NCI-H345 treated with DMSO at 0.1 percent for 48 hours (cell line): ENCODE results near the gene MVD.

ENCODE experiments used
- DNase-seq: peaks from one replicate; lab custom pipeline; 2025; ENCODE audit not compliant: unreplicated experiment; lab: John Stamatoyannopoulos, UW

The MVD gene

GRCh38 chr16:88655733-88656281 lies 7.1 kb downstream of the MVD start:
- no peak for DNase-seq

- DNase-seq = no peak
Measured at GRCh38 chr16:88655053-88655732, 7.7 kb downstream of the MVD start.

GRCh38 chr16:88654363-88655052 lies 8.4 kb downstream of the MVD start:
- no peak for DNase-seq

- DNase-seq = no peak
Measured at GRCh38 chr16:88653596-88654362, 9.1 kb downstream of the MVD start.

- DNase-seq = no peak
Measured at GRCh38 chr16:88653101-88653500, 9.8 kb downstream of the MVD start.

GRCh38 chr16:88652762-88653063 lies 10.2 kb downstream of the MVD start:
- DNase-seq = no peak

DNA sequence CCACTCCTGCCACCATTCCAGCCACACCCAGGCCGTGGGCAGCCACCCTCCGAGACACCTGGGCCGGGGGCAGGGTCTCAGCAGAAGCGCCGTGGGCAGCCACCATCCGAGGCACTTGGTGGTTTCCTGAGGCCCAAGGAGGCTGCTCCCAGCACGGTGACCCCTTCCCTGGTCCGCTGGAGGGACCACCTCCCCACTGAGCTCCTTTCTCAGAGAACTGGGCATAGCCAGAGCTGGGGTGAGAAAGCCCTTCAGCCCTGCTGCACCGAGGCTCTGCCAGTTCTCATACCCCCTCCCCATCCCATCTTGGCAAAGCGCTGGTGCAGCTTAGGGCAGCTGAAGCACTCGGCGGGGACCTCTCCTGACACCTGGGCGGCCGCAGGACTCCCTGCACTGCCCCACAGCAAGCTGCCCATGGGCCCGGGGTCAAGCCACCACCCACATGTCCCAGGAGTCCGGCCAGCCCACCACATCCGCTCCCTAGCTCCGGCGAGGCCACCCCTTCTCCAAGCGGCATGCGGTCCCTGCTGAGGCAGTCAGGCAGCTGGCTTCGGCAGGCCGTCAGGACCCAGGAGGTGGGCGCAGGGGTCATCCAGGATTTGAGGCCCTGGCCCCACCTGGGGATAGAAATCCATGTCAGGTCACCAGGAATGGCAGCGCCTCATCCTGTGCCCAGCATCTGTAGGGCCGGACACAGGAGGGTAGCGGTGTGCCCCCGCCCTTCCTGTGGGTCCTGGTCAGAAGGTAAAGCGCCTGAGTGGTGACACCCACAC lies 10.7 kb downstream of the MVD start:
- no peak for DNase-seq

DNA sequence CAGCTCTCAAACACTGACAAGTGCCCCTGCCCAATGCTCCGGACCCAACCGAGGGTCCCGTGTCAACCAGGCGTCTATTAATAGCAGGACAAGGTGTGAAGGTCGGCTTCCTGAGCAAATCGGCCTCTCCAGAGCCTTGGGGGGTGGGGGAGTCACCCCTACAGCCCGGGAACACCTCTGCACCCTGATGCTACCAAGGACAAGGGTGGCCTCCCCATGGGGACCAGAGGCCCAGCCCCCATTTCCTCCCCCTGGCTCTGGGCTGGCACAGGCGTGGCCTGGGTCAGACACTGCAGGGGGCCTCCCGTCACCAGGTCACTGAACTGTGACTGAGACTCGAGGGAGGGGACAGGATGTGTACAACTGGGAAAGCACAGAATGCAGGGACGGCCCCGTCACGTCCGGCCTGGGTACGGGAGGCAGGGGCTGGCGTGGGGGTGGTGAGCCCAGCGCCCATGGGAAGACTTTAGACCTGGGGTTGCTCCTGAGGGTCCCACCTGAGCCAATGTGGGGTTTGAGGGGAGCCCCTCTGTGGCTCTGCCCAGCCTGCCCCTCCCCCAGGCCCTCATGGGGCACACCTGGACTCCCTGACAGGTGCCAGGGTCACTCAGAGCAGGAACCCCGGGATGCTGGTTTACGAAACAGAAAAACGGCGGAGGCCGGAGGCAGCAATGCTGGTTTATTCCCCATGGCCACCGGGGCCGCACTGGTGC lies 11.5 kb downstream of the MVD start:
- DNase-seq = no peak

DNA sequence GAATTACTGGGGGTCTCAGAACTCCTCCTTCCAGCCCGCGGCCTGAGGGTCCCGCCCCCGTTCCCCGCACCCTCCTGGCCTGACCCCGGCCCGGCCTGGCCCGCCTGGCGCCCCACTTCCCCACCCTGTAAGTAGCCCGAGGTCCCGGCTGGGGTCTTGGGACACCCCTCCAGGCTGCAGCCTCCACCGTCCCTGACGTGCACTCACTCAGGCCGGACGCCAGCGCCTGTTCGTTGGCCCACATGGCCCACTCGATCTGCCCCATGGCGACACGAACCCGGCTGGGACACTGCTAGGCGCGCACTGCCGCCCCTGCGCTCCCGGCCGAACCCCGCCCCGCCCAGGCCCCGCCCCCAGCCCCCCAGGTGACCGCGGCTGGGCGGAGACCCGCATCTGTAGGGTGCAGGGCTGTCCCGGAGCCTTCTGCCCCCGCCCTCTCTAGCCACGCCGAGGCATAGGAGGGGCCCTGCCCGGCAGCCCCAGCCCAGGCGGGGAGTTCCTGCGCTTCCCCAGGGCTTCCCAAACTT lies 12.1 kb downstream of the MVD start, which contains the start of gene CYBA:
Gene CYBA, minus strand, starts transcription at position 305 of the 527 bp plus-strand sequence. Its CDS starts 40 bp downstream, at position 265.
- DNase-seq = no peak

DNA sequence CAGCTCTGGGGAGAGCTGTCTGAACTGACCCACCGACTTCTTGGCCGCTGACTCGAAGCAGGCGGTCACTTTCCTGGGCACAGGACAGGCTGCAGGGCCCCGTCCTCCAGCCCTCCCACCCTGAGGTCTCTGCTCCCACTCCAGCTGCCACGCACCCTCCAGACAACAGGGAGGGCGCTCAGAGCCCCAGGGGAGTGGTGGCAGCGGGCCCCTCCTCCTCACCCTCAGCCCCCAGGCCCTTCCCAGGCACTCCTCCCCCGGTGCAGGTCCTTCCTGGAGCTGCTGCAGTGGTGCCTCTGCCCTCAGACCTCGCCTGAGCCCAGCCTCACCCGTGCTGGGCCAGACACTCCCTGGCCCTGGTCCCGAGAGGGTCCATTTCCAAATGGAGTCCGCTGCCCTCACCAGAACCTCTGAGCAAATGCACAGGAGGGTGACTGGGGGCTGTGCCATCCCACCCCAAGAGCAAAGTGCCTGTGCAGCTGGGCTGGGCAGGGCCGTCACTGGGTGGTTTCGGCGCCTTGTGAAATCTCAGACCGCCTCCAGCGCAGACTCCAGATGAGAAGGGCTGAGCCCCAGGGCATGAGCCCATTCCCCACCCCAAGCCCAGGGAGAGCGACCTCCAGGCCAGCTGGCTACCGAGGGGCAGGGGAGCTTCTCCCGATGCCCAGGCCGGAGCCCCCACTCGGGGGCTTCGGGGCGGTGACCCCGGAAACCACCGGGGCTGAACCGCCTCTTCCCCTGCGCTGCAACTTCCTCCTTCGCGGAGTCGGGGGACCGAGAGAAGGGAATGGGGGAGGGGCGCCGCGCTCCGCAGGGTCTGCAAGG lies 12.8 kb downstream of the MVD start:
- no peak for DNase-seq

DNA sequence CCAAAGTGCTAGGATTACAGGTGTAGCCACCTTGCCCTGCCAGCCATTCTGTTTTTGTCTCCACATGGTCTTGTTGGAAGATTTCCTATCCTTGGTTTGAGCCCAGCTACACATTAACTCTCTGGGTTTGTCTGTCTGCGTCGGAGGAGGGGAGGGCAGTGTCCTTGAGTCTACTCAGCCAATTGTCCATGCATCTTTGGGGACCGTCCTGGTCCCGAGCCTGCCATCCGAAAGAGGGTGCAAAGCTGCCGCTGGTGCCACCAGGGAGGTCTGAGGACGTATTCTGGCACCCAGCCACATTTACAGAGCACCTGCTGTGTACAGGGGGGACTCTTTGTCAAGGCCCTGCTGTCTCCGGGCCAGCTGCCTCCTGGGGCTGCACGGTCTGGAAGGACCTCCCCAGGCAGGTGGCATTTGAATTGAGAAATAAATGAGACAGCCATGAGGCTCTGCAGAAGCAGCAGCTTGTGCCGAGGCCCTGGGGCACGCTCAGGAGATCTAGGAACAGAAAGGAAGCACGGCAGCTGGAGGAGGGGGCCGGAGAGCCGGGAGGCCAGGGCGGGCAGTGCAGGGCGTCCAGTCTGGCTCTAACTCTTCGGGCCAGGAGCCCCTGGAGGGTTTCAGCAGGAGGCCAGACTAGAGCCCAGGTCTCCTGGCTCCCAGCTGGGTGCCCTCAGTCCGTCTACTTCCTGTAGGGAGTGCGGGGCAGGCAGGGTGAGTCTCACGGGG lies 13.5 kb downstream of the MVD start:
- DNase-seq = peak; percentile 54

DNA sequence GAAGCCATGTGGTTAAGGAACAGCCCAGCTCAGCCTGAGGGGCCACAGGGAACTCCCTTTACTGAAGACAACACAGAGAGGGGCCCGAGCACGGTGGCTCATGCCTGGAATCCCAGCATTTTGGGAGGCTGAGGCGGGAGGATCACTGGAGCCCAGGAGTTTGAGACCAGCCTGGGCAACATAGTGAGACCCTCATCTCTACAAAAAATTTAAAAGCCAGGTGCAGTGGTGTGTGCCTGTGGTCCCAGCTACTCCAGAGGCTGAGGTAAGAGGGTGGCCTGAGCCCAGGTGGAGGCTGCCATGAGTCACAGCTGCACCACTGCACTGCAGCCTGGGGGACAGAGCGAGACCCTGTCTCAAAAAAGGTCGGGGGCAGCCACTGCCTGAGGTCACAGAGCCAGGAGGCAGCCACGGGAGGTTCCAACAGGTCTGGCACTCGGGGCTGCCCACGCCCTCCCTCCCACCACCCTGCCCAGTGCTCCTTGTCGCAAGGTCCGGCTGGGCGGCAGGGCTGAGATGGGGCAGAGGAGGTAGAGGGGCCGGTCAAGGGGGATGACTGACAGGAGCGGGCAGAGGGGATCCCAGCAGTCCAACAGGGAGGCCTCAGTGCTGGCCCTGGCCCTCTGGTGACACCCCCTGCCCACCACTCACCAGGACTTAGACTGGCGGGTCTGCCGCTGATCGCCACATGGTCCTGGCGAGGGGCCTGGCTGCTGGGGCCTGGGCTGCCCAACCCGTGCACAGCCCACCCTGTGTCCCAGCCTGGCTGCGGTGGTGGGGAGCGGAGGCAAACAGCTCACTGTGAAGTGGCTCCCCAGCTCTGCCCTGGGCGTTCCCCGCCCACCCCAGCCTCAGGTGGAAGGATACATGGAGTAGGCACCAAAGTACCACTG lies 15.5 kb downstream of the MVD start:
- DNase-seq = no peak

DNA sequence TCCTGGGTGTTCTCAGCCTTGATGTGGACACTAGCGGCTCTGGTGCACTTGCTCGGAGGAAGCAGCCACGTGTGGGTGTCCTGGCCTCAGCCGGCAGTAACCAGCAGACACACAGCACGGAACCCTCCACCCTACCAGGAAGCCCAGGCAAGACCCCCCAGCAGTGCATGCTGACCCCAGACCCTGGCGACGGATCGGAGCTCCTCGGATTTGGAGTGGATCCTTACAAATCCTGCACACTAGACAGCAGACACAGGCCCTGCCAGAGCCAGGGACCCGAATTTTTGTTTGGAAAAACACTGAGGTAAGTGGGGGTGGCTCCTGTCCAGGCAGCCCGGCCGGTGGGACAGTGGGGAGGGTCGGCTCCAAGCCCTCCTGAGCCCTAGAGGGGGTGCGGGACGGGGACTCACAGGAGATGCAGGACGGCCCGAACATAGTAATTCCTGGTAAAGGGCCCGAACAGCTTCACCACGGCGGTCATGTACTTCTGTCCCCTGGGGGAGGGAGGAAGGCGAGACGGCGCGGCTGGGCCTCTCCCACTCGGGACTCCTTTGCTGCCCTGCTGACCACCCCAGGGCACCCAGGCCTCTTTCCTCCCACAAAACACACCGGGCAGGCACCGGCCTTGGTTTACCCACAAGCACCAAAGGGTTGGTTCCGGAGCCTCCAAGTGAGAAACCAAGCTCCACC lies 16.4 kb downstream of the MVD start:
- no peak for DNase-seq

DNA sequence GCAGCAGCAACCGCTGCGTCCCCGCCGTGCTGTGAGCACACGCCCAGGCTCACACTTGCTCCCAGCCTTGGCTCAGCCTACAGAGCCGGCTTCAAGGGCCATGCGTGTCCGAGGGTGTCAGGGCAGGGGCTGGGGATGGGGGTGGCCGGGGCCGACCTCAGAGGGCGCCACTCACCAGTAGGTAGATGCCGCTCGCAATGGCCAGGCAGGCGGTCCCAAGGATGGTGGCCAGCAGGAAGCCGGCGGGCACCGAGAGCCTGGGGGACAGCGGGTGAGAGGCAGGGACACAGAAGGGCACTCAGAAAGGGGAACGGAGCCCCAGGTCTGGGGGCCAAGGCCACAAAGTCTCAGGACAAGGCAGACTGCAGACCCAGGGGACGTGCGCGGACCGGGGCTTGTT lies 16.9 kb downstream of the MVD start:
- DNase-seq = no peak

DNA sequence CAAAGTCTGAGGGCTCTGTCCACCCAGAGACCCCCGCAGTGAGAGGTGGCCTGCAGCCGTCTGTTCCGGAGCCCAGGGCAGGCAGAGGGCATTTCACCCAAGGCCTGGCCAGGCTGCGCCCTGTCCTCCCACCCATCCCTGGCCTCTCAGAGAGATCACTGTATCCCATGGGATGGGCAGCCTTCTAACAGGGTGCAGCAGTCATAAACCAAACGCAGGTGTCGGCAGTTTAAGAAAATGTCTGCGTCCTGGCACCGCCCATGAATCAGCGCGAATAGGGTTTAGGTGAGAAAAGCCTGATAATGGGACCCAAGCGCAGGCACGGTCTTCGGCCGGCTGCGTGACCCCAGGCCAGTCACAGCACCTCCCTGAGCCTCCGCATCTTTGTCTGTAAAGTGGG lies 17.4 kb downstream of the MVD start:
- DNase-seq = no peak

DNA sequence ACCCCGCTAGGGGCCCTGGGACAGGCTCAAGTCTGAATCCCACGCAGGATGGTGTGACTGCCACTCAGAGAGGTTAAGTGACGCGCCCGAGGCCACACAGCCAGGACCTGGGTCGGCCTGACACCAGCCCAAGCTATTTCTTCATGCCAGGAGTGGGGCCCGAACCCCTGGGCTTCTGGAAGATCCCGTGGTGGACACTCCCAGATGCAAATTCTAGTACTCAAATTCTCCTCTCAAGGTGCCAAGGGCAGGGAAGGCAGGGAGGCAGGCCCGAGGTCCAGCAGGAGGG lies 19.3 kb downstream of the MVD start:
- no peak for DNase-seq

- no peak for DNase-seq
Measured at GRCh38 chr16:88642881-88643643, 19.8 kb downstream of the MVD start.
